ENCODE data around the gene G3BP1. TPM values are rescaled to one million over a fixed set of nuclear protein-coding genes. Genes with fewer than 3 reads are reported as not detected.
A peak's percentile ranks its signal among the peaks of the same experiment; 100 is the strongest.

The G3BP1 gene
- total RNA-seq, 4 donors from 2014 or later, result 63.7 to 67.7 (median 65.8) TPM

DNA sequence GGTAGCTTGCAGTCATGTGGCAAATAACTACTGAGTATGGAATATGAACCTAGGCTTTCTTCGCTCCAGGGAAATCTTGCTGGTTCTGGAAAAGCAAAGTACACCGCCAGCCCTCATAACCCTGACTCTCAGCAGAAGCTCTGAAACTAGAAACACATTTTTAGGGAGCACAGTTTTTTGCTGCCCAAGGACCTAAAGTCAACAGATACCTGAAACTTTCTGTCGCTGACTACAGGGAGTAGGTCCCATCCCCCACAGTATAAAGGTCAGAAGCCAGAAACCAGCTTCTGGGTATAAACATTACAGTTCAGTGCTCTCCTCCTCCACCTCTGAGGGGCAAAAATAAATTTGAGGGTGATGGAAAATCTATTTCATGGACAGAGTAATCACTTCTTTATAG lies 16.4 kb upstream of the G3BP1 start:
- H3K4me3 ChIP-seq, result no peak overlapping the region
- DNase-seq, result no peak
- no peaks in the 10 kb centered on the region for H3K27me3 ChIP-seq
- peaks cover 0 to 3% (median 0%) of the 10 kb centered on the region in 3 donors for H3K36me3 ChIP-seq
- peaks cover 0 to 30% (median 12%) of the 10 kb centered on the region in 4 donors for H3K4me1 ChIP-seq
- TF ChIP-seq, protein P1, sequence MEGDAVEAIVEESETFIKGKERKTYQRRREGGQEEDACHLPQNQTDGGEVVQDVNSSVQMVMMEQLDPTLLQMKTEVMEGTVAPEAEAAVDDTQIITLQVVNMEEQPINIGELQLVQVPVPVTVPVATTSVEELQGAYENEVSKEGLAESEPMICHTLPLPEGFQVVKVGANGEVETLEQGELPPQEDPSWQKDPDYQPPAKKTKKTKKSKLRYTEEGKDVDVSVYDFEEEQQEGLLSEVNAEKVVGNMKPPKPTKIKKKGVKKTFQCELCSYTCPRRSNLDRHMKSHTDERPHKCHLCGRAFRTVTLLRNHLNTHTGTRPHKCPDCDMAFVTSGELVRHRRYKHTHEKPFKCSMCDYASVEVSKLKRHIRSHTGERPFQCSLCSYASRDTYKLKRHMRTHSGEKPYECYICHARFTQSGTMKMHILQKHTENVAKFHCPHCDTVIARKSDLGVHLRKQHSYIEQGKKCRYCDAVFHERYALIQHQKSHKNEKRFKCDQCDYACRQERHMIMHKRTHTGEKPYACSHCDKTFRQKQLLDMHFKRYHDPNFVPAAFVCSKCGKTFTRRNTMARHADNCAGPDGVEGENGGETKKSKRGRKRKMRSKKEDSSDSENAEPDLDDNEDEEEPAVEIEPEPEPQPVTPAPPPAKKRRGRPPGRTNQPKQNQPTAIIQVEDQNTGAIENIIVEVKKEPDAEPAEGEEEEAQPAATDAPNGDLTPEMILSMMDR (IDR thresholded peaks at IDR 0.05), result no peak
- no peak for TF ChIP-seq POLR2A (IDR thresholded peaks at IDR 0.05)
- peak overlapping the region in 2 of 4 donors; percentile 0 to 2 for H3K27ac ChIP-seq
- H3K9me3 ChIP-seq, result no peaks in the 10 kb centered on the region

DNA sequence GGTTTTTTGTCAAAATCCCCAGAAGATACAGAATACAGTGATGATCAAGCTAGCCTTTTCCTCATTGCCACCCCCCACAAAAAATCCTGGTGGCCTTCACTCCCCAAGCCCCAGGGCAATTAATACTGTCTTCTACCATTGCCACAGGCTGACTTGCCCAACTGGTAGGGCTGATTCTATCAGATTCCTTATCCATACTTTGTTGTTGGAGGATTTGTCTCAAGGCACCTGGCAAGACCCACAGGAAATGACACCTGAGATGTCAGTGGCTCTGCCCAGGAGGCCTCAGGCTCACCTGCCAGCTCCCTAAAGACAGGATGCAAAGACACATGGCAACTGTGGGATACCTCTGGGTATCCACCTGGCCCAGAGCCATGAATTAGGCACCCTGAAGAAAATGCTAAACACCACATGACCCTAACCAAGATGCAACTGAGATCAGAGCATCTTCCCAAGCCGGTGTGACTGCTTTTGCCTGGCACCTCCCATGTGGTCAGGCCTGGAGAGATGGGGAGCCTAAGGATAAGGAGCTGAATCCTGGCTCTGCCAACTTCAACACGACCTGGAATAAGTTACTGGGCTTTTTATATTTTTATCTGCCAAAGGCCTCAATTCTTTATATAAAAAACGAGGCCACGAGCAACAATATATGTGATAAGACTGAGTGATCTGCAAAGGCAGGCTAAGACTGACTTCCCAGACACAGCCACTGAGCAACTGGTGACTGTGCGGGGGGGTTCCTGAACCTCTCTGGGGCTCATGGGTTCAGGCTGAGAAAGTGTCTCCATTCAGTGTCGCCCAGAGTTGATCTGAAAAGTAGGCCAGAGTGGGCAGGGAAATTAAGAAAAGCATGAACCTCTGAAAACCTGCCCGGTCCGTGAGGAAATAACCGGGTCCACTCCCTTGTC lies 14.3 kb upstream of the G3BP1 start:
- Histone ChIP-seq H3K27me3 (no peaks in the 10 kb centered on the region), H3K4me3 (peak overlapping the region; percentile 76 to 97 (median 85)), H3K27ac (peak overlapping the region; percentile 69 to 86 (median 78)), H3K9me3 (no peaks in the 10 kb centered on the region), H3K36me3 (peaks cover 0 to 3% (median 0%) of the 10 kb centered on the region in 3 donors), H3K4me1 (peaks cover 0 to 30% (median 12%) of the 10 kb centered on the region in 4 donors)
- TF ChIP-seq, protein P1 (IDR thresholded peaks at IDR 0.05), result no peak
- no peak for TF ChIP-seq POLR2A (IDR thresholded peaks at IDR 0.05)
- DNase-seq, result peak in 1 of 3 donors; percentile 26

DNA sequence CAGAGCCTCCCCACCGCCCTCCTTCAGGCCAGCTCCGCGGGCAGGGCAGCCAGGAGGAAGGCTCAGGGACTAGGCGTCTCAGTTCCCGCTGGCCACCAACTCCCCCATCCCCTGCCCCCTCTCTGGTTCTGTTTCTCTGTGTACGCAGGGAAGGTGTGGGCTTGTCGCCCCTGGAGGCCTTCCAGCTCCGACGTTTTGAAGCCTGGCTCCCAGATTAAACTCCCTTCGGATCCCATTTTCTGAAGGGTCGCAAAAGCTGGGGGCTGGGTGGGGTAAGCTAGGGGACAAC lies 13.7 kb upstream of the G3BP1 start:
- Histone ChIP-seq H3K27me3 (no peaks in the 10 kb centered on the region), H3K27ac (peak overlapping the region; percentile 69 to 86 (median 78)), H3K4me1 (peaks cover 0 to 30% (median 12%) of the 10 kb centered on the region in 4 donors), H3K4me3 (peak overlapping the region; percentile 76 to 97 (median 85)), H3K9me3 (no peaks in the 10 kb centered on the region), H3K36me3 (no peaks in the 10 kb centered on the region)
- TF ChIP-seq, protein P1 (IDR thresholded peaks at IDR 0.05), result no peak
- no peak for TF ChIP-seq POLR2A (IDR thresholded peaks at IDR 0.05)
- no peak for DNase-seq

DNA sequence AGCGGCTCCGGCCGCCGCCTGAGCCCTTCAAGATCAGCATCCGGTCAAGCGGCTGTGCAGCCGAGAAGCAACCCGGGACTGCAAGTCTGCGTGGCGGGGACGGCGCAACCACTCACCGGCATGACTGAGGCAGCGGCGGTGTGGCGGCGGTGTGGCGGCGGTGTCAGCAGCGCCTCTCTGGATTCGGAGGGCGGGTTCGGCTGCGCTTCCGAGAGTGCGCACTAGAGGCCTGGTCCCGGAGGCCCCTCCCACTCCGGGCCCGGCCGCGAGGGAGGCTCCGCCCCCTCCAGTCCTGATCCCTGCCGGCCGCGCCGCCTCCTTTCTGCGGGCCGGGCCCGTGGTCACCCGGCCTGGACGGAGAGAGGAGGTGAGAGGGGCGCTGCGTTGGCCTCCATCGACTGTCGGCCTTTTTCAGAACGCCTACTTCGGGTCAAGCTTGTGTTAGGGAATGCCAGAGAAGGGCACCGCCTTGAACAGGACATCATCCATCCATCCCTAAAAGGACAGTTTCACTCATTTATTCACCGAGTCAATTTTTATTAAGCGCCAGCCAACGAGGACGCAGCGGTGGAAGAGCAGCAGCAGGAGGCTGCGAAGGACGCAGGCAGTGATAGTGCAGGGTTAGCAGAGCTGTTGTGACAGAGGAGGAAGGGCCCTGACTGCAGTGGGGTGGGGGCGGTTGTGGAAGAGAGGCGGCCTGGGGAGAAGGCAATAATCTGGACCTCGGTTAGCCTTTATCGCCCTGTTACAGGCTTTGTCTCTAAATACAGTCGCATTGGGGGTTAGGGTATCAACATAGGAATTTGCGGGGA lies 13.1 kb upstream of the G3BP1 start, which contains the start of gene ATOX1:
Gene ATOX1 (minus strand): TSS at position 202 of the 812 bp plus-strand sequence. CDS start 80 bp downstream, at position 122.
- peaks cover 0 to 30% (median 12%) of the 10 kb centered on the region in 4 donors for H3K4me1 ChIP-seq
- no peaks in the 10 kb centered on the region for H3K9me3 ChIP-seq
- H3K4me3 ChIP-seq, result peak within 1 kb of the TSS; percentile 76 to 97 (median 85)
- no peaks in the 10 kb centered on the region for H3K27me3 ChIP-seq
- peak; percentile 89 to 94 for TF ChIP-seq POLR2A (IDR thresholded peaks at IDR 0.05)
- TF ChIP-seq, protein P1 (IDR thresholded peaks at IDR 0.05), result peak in 5 of 6 experiments; percentile 33 to 65 (median 46)
- peak within 1 kb of the TSS; percentile 69 to 86 (median 78) for H3K27ac ChIP-seq
- peak; percentile 92 to 96 (median 95) for DNase-seq
- H3K36me3 ChIP-seq, result no peaks in the 10 kb centered on the region

DNA sequence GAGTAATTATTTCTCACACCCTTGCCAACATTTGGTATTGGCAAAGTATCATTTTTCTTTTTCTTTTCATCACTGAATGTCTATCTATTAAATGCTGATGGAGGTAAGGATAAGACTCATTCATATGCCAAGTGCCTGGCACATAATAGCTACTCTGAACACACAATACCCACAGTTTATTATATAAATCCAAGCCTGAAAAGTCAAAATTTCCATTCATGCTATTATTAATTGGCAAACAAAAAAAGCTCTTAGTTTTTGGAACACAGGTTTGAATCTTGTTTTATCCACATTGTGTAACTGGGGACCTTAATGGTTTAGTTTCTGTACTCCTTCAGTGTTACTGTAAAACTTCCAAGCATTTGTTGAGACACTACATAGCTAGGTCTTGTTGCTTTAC lies 7.0 kb upstream of the G3BP1 start:
- no peak for DNase-seq
- no peak overlapping the region for H3K4me3 ChIP-seq
- no peak overlapping the region for H3K27ac ChIP-seq
- peaks cover 0 to 3% (median under 1%) of the 10 kb centered on the region in 4 donors for H3K4me1 ChIP-seq
- H3K27me3 ChIP-seq, result no peaks in the 10 kb centered on the region
- TF ChIP-seq, protein P1 (IDR thresholded peaks at IDR 0.05), result no peak
- no peak for TF ChIP-seq POLR2A (IDR thresholded peaks at IDR 0.05)
- H3K36me3 ChIP-seq, result no peaks in the 10 kb centered on the region
- no peaks in the 10 kb centered on the region for H3K9me3 ChIP-seq

Measured in Peyer's patch (tissue), 4 donors.